Panc1 (cell line): ENCODE data around the gene MAPK14.

Experiments
- CTCF ChIP-seq: fragments of 450-650 bp; IDR thresholded peaks from 2 replicates; pipeline ENCODE4 v1.5.1; 2017; ENCODE audit warnings: mild to moderate bottlenecking
- POLR2AphosphoS5 ChIP-seq: IDR thresholded peaks from 2 replicates; pipeline ENCODE4 v1.6.1; 2012; ENCODE audit warnings: mild to moderate bottlenecking, low read depth, low read length, moderate library complexity
- SIN3A ChIP-seq: IDR thresholded peaks from 2 replicates; pipeline ENCODE4 v1.6.1; 2012; ENCODE audit warnings: low read depth, mild to moderate bottlenecking, low read length, moderate library complexity, borderline replicate concordance; ENCODE audit not compliant: insufficient read depth
- TCF7L2 ChIP-seq: IDR thresholded peaks from 2 replicates; pipeline ENCODE4 v1.6.1; 2011; ENCODE audit warnings: mild to moderate bottlenecking, low read depth, low read length, inconsistent platforms
- TF ChIP-seq, protein P1 (sequence below), 2 experiments: IDR thresholded peaks; 2 replicates each; pipeline ENCODE4 v1.6.1; 2011 to 2012; ENCODE audit warnings: low read depth in 2 of 2, control low read depth in 1 of 2, low read length in 1 of 2, mild to moderate bottlenecking in 1 of 2, moderate library complexity in 1 of 2; ENCODE audit not compliant: insufficient read depth in 1 of 2

GRCh38 chr6:36067374-36068011 lies 39.9 kb downstream of the MAPK14 start:
- TF ChIP-seq, protein P1, sequence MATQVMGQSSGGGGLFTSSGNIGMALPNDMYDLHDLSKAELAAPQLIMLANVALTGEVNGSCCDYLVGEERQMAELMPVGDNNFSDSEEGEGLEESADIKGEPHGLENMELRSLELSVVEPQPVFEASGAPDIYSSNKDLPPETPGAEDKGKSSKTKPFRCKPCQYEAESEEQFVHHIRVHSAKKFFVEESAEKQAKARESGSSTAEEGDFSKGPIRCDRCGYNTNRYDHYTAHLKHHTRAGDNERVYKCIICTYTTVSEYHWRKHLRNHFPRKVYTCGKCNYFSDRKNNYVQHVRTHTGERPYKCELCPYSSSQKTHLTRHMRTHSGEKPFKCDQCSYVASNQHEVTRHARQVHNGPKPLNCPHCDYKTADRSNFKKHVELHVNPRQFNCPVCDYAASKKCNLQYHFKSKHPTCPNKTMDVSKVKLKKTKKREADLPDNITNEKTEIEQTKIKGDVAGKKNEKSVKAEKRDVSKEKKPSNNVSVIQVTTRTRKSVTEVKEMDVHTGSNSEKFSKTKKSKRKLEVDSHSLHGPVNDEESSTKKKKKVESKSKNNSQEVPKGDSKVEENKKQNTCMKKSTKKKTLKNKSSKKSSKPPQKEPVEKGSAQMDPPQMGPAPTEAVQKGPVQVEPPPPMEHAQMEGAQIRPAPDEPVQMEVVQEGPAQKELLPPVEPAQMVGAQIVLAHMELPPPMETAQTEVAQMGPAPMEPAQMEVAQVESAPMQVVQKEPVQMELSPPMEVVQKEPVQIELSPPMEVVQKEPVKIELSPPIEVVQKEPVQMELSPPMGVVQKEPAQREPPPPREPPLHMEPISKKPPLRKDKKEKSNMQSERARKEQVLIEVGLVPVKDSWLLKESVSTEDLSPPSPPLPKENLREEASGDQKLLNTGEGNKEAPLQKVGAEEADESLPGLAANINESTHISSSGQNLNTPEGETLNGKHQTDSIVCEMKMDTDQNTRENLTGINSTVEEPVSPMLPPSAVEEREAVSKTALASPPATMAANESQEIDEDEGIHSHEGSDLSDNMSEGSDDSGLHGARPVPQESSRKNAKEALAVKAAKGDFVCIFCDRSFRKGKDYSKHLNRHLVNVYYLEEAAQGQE (IDR thresholded peaks at IDR 0.05; ENCODE audit: insufficient read depth in 1 of 2, low read depth in 2 of 2, low read length in 1 of 2): no peak
- TF ChIP-seq CTCF (no peak), TCF7L2 (no peak), SIN3A (no peak), POLR2AphosphoS5 (no peak)
